HG03378 (cell line): ENCODE measurements around the gene UBQLN3.

Experiments used
- ATAC-seq: cut with Tn5 transposase; IDR thresholded peaks from one replicate; pipeline ENCODE4 v1.9.1; 2021; ENCODE audit warnings: mild to moderate bottlenecking, moderate library complexity; ENCODE audit not compliant: unreplicated experiment

The UBQLN3 gene

DNA sequence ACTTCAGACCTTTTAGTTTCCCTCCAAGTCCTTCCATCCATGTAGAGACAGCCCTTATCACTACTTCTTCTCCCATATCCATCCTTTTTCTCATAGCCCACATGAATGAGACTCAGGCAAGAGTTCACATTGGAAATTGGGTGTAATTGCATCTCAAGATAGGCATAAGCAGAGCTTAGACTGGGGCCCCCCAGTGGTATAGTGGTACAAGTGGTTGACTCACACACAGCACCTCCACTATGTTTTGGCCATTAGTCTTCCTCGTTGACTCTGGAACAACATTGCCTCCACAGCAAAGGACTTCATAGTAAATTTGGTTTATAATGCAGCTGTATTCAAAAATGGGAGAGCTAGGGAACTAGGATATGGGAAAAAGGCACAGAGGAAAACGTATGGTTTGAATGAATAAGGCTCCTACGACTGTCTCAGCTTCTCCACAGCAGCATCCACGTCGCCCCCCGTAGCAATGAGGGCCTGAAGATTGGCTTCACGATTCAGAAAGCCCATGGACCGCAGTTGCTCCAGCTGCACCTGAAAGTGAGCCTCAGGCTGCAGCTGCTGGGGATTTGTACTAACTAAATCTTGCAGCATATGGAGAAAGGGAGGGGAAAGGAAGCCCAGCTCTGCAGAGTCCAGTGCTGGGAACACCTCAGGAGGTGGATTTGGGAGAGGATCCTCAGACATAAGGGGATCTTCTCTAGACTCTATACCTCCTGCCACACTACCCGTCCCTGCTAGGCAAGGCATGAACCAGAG is 2.4 kb downstream of the UBQLN3 start:
- ATAC-seq: no peak

- no peak for ATAC-seq
These were observed 4.3 kb downstream of the UBQLN3 start for GRCh38 chr11:5505363-5506048.

GRCh38 chr11:5504403-5504921 is 5.3 kb downstream of the UBQLN3 start:
- ATAC-seq: no peak

DNA sequence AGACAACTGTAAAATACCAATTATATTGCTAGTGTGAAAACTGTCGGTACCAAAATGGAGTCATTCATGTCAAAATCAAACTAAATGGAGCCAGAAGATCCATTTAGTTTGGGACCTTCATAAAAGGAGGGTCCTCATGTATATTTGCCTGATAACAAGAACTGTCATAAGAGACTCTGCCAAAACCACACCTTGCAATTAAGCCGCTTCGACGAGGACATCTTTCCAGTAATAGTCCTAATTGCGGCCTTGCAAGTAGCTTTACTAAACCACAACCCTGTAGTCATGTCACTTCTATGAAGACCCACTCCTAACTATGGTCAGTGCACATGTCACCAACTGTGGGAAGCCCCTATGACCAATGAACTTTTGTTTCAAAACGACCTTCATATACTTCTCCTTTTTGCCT is 9.4 kb downstream of the UBQLN3 start:
- ATAC-seq: no peak

DNA sequence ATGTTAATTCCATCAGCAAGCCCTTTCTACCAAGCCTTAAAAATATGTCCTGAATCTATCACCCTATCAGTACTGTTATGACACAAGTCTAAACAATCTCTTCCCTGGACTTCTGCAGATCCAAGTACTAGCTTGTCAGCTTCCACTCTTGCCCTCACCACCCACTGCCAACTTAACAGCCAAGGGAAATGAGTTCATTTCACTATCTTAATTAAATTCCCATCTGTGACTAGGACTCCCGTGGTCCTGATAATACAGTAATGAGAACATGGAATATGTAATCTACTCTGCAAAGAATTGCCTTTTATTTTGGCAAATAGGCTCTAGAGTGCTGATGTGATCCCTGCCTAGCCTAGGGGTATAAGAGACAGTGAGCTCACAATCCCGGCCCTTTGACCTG is 10.1 kb downstream of the UBQLN3 start:
- no peak for ATAC-seq

- no peak for ATAC-seq
These were observed 20.0 kb downstream of the UBQLN3 start for GRCh38 chr11:5489576-5490357.

GRCh38 chr11:5488798-5489399 is 20.9 kb downstream of the UBQLN3 start:
- ATAC-seq: no peak

DNA sequence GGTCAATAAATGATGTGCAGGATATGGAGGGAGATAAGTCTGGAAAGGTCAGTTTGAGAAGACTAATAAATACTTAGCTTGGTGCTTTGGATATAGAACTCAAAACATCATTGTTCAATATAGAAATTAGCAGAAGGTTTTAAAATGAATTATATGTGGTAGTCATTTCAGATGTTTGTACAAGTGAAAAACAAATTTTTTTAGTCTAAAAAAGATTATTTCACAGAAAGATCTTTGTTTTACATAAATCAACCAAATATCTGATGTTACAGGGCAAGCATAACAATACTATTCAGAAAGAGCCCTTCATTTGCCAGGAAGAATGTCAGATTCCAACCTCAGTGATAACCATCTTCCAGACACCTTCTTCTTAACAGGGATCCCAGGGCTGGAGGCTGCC is 21.4 kb downstream of the UBQLN3 start, which contains the start of gene OR52D1:
Gene OR52D1, plus strand, starts transcription at position 301 of the 400 bp plus-strand sequence. Its CDS starts 22 bp downstream, at position 323.
- no peak for ATAC-seq

- no peak for ATAC-seq
These were observed 23.3 kb downstream of the UBQLN3 start for GRCh38 chr11:5486421-5486820.

DNA sequence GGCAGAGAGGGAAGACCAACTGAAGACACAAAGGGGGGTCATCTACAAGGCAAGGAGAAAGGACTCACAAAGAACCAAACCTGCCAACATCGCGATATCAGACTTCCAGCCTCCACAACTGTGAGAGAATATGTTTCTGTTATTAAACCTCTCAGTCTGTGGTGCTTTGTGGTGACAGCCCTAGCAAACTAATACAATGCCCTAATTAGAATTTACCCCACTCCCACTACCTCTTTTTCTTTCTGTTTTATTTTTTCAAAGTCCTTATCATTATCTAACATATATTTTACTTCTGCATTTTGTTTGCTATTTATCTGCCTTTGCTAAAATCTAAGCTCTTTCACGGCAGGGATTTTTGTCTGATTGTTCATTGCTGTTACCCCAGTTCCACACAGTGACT is 23.8 kb downstream of the UBQLN3 start:
- no peak for ATAC-seq

GRCh38 chr11:5476186-5476819 is 33.5 kb downstream of the UBQLN3 start:
- ATAC-seq: no peak

- no peak for ATAC-seq
These were observed 35.8 kb downstream of the UBQLN3 start for GRCh38 chr11:5473921-5474320.

- ATAC-seq: no peak
These were observed 42.2 kb downstream of the UBQLN3 start for GRCh38 chr11:5467527-5467926.

GRCh38 chr11:5460983-5461621 is 48.7 kb downstream of the UBQLN3 start:
- ATAC-seq: no peak
